ENCODE measurements around the gene RPS15.
"Not testable (repeated sequence)": the region's sequence is repeated elsewhere in the genome, so short reads cannot be mapped to it uniquely, and the experiment has no call there.

The RPS15 gene

GRCh38 chr19:1471515-1472160, 33.4 kb downstream of the RPS15 start:
- no peak for DNase-seq

- no peak for DNase-seq
Observed at GRCh38 chr19:1472231-1473084, 34.3 kb downstream of the RPS15 start.

GRCh38 chr19:1473085-1473851, 35.1 kb downstream of the RPS15 start:
- no peak for DNase-seq

- no peak for DNase-seq
Observed at GRCh38 chr19:1474011-1474764, 36.0 kb downstream of the RPS15 start.

- no peak for DNase-seq
Observed at GRCh38 chr19:1474765-1475351, 36.7 kb downstream of the RPS15 start.

- DNase-seq, result no peak
Observed at GRCh38 chr19:1475751-1476437, 37.7 kb downstream of the RPS15 start.

GRCh38 chr19:1477056-1477455, 38.9 kb downstream of the RPS15 start:
- not testable (repeated sequence) for DNase-seq

- DNase-seq, result peak; percentile 67
Observed at GRCh38 chr19:1478934-1479707, 40.9 kb downstream of the RPS15 start, which contains the start of gene C19orf25. Gene C19orf25, minus strand, starts transcription at chr19:1479215. Its CDS starts 312 bp downstream, at chr19:1478903.

GRCh38 chr19:1481224-1481892, 43.2 kb downstream of the RPS15 start:
- DNase-seq, result no peak

GRCh38 chr19:1481893-1482360, 43.7 kb downstream of the RPS15 start:
- DNase-seq, result no peak

- no peak for DNase-seq
Observed at GRCh38 chr19:1482361-1483130, 44.4 kb downstream of the RPS15 start.

- no peak for DNase-seq
Observed at GRCh38 chr19:1483131-1483978, 45.2 kb downstream of the RPS15 start.

GRCh38 chr19:1483979-1484428, 45.8 kb downstream of the RPS15 start:
- DNase-seq, result no peak

- no peak for DNase-seq
Observed at GRCh38 chr19:1486720-1487575, 48.8 kb downstream of the RPS15 start.

GRCh38 chr19:1487576-1488281, 49.5 kb downstream of the RPS15 start:
- DNase-seq, result no peak

GRCh38 chr19:1488282-1488601, 50.0 kb downstream of the RPS15 start:
- no peak for DNase-seq

All from NCI-H2029 treated with DMSO at 0.1 percent for 48 hours (cell line).